HG03521 (cell line): ENCODE data around the gene TRIM54.
"Not testable (repeated sequence)": the region's sequence is repeated elsewhere in the genome, so short reads cannot be mapped to it uniquely, and the experiment has no call there.

Experiments
- ATAC-seq: cut with Tn5 transposase; IDR thresholded peaks from one replicate; pipeline ENCODE4 v1.9.1; 2021; ENCODE audit warnings: mild to moderate bottlenecking, moderate library complexity; ENCODE audit not compliant: unreplicated experiment

The TRIM54 gene

DNA sequence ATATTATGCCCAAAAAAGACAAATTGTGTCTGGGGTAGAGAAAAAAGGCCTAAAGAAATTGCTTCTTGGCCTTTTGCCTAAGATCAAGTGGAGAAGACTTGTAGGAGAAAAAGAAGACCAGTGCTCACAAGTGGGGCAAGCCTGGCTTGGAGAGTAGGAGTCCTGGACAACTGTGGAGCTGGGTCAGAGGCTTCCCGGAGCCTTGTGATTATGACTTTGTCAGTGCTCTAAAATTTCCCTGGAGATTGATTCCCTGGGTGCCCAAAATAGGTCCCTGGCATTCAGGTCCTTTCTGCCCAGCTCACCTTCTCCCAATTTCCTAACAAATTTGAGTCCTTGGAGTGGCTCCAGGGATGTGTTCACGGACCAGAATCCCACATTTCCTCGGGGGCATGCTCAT is 787 bp upstream of the TRIM54 start:
- no peak for ATAC-seq

DNA sequence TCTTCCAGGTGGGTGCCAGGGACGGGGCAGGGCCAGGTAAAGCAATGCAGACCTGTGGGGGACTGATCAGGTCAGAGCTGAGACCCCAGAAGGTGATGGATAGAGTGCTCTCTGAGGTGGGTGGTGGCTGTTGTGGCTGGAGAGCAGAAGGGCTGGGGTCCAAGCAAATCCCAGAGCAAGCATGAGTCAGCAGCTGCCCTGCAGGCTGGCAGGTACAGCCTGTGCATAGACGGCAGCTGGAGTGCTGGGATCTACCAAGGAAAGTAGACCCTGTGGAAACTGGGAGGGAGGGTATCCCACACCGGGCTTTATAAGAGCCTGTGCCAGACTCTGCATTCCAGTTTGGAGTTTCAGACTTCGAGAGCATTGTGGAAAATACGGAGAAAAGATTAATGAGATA is 663 bp downstream of the TRIM54 start:
- no peak for ATAC-seq

GRCh38 chr2:27284996-27285395 is 2.8 kb downstream of the TRIM54 start:
- no peak for ATAC-seq

GRCh38 chr2:27285481-27285880 is 3.3 kb downstream of the TRIM54 start:
- ATAC-seq: no peak

DNA sequence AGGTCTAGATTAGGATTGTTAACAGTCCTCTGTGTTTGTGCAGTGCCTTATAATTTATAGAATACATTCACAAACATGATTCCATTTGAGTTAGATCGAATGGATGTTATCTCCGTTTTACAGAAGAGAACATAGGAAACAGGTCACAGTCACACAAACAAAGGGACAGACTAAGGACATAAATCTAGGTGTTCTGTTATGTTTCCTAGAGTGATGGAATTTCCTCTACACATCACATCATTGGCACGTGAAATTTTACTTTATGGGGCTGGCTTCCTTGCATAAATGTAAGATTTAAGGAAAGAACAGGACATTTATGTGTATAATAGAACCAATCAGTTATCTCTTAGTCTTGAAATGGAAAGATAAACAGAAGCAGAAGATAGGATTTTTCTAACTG is 6.4 kb downstream of the TRIM54 start:
- no peak for ATAC-seq

DNA sequence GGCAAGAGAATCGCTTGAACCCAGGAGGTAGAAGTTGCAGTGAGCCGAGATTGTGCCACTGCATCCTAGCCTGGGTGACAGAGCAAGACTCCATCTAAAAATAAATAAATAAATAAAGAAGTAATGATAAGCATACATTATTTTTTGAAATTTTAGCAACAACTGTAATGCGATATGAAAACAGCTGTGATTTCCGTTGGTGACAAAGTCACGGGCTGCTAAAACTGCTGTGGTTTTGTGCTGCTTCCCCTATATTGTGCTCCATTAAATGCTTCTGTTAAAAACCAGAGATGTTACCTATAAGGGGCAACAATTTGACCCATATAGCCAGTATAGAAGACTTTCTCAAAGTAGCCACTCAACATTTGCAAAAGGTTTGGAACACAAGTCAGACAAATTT is 8.3 kb downstream of the TRIM54 start:
- ATAC-seq: no peak

- no peak for ATAC-seq
These were observed 9.6 kb downstream of the TRIM54 start for GRCh38 chr2:27291865-27292264.

DNA sequence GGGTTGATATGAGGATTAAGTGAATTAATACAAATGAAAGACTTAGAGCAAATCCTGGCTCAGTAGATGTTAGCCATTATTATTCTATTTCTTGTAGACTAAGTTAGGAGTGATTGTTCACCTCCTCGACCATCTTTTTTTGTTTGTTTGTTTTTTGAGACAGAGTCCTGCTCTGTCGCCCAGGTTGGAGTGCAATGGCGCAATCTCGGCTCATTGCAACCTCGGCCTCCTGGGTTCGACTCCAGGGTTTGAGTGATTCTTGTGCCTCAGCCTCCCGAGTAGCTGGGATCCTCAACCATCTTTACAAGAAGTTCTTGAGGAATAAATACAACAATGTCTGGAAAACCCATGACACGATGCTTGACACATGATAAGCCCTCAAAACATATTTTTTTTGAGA is 12.7 kb downstream of the TRIM54 start:
- ATAC-seq: no peak

DNA sequence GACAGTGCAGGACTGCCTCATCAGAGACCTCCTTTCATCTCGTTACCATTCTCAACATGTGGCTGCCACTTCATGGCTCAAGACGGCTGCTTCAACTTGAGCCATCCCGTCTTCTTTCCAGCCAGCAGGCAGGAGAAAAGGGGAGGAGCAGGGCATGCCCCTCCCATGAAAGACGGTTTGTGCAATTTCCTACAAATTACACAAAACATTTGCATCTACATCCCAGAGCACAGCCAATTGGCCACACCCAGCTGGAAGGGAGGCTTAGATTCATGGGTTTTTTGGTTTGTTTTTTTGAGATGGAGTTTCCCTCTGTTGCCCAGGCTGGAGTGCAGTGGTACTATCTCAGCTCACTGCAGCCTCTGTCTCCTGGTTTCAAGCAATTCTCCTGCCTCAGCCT is 14.3 kb downstream of the TRIM54 start:
- ATAC-seq: no peak

DNA sequence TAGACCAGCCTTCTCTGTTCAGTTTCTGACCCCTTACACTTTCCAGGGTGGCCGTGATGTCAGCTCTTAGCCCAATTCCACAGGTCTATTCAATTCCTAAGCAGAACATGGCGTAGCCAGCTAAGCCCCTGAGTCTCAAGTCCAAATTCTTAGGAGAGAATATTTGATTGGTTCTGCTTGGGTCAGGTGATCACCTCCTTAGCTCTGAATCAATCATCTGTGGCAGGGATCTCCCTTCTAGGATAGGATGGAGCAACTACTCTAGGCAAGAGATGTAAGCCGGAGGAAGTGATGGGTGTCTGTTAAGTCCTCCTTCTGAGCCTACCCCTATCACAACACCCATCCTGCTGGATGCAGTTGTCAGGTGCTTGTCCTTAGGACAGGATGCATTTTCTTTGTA is 15.0 kb downstream of the TRIM54 start:
- no peak for ATAC-seq

DNA sequence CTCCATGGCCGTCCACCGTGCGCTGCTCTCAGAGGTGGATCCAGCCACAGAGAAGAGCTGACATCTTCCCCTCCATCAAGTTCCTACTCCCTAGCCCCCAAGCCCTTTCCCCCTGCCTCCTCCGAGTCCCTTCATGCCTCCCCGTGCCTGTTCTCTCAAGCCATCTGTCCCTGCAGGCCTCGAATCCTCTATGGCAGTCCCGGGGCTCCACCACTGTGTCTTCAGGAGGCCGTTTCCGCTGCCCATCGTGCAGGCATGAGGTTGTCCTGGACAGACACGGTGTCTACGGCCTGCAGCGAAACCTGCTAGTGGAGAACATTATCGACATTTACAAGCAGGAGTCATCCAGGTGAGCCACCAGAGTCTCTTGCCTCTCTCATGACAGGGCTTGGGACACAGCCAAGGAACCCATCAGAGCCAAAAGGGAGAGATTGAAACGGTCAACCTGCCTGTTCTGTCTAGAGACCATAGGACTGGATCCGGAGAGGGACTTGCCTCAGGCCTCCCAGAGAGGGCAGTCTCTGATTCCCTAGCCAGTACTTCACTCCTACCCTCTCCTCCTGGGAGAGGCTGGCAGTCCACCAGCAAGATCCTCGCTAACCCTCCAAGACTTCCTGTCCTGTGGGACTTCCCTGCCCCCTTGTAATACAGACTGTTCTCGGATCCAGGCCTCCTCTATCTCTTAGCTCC is 16.3 kb downstream of the TRIM54 start:
- no peak for ATAC-seq

GRCh38 chr2:27300606-27301005 is 18.4 kb downstream of the TRIM54 start:
- not testable (repeated sequence) for ATAC-seq

GRCh38 chr2:27303093-27304025 is 21.1 kb downstream of the TRIM54 start:
- ATAC-seq: no peak

DNA sequence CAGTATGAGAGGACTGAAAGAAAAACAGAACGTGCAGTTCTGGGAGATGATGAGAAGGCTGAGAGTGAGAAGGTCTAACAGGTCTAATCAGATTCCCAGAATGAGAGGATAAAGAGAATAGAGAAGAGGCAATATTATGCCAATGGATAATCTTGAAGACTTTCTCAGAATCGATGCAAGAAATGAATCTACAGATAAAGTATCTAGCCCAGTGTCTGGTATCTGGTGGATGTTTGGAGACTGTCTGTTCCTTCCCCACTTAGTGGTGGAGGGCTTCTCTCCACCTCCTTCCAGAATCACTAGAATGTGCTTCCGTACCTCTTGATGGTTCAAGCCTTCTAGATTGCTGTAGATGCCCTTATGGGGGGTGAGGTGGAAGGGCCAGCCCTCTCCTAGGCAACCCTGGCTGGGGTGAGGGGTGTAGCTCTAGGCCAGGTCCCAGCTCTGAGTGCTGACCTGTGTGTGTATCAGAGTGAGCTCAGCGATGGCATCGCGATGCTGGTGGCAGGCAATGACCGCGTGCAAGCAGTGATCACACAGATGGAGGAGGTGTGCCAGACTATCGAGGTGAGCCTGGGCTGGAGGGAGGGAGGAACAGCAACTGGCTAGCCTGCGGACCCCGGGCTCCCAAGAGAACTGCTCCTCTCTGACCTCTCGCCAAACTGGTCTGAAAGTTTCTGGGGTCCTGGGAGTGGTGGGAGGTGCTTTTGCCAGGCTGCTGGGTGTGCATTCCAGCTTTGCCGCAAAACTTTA is 22.4 kb downstream of the TRIM54 start:
- no peak for ATAC-seq

- no peak for ATAC-seq
These were observed 23.3 kb downstream of the TRIM54 start for GRCh38 chr2:27305516-27305915.

DNA sequence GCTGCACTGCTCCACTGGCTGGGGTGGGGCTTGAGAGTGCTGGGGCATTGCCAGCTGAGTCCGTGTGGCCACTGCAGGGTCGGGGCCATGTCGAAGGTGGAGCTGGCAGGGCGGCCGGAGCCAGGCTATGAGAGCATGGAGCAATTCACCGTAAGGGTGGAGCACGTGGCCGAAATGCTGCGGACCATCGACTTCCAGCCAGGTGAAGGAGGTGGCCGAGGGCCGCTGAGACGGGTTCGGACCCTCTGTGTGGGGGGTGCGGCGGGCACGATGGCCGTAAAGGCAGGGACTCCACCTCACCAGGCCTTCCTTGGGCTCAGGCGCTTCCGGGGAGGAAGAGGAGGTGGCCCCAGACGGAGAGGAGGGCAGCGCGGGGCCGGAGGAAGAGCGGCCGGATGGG is 23.9 kb downstream of the TRIM54 start:
- no peak for ATAC-seq

- ATAC-seq: no peak
These were observed 24.5 kb downstream of the TRIM54 start for GRCh38 chr2:27306573-27307286.

- no peak for ATAC-seq
These were observed 25.0 kb downstream of the TRIM54 start for GRCh38 chr2:27307287-27307544.

DNA sequence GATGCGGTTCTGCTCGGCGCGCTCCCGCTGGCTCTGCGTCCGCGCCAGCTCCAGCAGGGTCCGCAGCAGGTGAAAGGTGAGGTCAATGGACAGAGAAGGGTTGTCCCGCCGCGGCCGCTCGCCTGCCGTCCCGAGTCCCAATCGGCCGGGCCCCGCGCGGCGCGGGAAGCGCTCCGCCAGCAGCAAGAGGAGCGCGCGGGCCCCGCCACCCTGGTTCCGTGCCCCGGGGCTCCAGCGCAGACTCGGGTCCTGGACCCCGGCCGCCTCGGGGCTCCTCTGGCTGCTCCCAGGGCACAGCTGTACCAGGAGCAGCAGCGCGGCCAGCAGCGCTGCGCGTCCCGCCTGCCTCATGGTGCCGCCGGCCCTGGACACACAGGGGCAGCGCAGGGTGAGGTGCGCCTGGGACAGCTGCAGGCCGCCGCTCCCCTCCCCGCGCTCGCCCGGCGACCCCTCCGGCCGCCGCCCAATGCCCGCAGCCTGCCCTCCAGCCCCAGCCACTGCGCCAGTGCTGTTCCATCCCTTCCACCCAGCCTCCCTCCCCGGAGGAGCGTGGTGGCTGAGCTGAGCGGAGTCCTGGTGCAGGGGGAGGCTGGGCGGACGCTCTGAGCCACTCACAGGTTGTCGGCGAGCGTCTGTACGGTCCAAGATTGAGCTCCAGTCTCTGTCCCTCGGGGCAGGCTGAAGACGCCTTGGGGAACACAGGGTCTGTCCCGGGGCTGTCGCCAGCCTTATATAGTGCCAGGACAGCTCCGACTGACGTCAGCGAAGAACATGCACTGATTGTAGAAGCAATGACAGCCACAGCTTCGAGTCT is 25.5 kb downstream of the TRIM54 start:
- ATAC-seq: no peak

GRCh38 chr2:27308359-27308881 is 26.2 kb downstream of the TRIM54 start, which contains the start of gene UCN:
Gene UCN, minus strand, starts transcription at chr2:27308445. Its CDS starts 550 bp downstream, at chr2:27307895.
- ATAC-seq: no peak
